ENCODE data around the gene CDH20. TPM values are rescaled to one million over a fixed set of nuclear protein-coding genes. Genes with fewer than 3 reads are reported as not detected.

The CDH20 gene
- polyA plus RNA-seq, 3 donors, result not detected

GRCh38 chr18:61587865-61588264 is 254.6 kb downstream of the CDH20 start:
- TF ChIP-seq CTCF (IDR thresholded peaks at IDR 0.05), result no peak
- H3K27me3 Mint-ChIP-seq (ENCODE audit: low read depth in 3 of 3), result peaks cover 0 to 14% (median 0%) of the 10 kb centered on the region in 3 donors
- 55% methylated on average over 1 of the region's 2 CpGs for WGBS (ENCODE audit: insufficient coverage)
- no peak for DNase-seq
- Histone ChIP-seq H3K36me3 (replicated peaks in 1 of 2; ENCODE audit: control insufficient read depth in 1 of 2, insufficient read depth in 2 of 2, low read length in 2 of 2) (no peaks in the 10 kb centered on the region), H2AFZ (ENCODE audit: insufficient read depth, low read depth, low read length, poor library complexity, severe bottlenecking) (no peak overlapping the region), H4K20me1 (ENCODE audit: insufficient read depth, low read length) (no peaks in the 10 kb centered on the region), H3K4me3 (replicated peaks in 1 of 3; ENCODE audit: low read depth in 2 of 3, low read length in 3 of 3) (no peak overlapping the region), H3K9ac (ENCODE audit: insufficient read depth, low read length, poor library complexity, severe bottlenecking) (no peak overlapping the region), H3K9me3 (replicated peaks in 1 of 2; ENCODE audit: control insufficient read depth in 1 of 2, insufficient read depth in 1 of 2, low read length in 2 of 2) (no peaks in the 10 kb centered on the region), H3K4me2 (replicated peaks; ENCODE audit: extremely low read depth, low read length, poor library complexity, severe bottlenecking) (no peak overlapping the region), H3K4me1 (ENCODE audit: control insufficient read depth in 1 of 2, insufficient read depth in 2 of 2, low read length in 2 of 2) (peaks cover 30 to 35% of the 10 kb centered on the region in 2 donors), H3K27me3 (ENCODE audit: control insufficient read depth in 2 of 2, insufficient read depth in 2 of 2, low read length in 2 of 2) (no peaks in the 10 kb centered on the region), H3K27ac (ENCODE audit: low read depth in 1 of 2, low read length in 2 of 2) (no peak overlapping the region), H3K79me2 (ENCODE audit: insufficient read depth, low read length) (no peaks in the 10 kb centered on the region)
- H3K27ac Mint-ChIP-seq, result peak overlapping the region in 3 of 7 donors; percentile 19 to 26 (median 21)
- peaks cover 30% of the 10 kb centered on the region for H3K4me1 Mint-ChIP-seq
- intact Hi-C loops (cut with micrococcal nuclease), result no loop called here
- no peaks in the 10 kb centered on the region for H3K36me3 Mint-ChIP-seq
- H3K9me3 Mint-ChIP-seq, result peaks cover 0 to 7% (median 0%) of the 10 kb centered on the region in 7 donors
- H3K4me3 Mint-ChIP-seq, result peak overlapping the region in 1 of 2 donors; percentile 69

DNA sequence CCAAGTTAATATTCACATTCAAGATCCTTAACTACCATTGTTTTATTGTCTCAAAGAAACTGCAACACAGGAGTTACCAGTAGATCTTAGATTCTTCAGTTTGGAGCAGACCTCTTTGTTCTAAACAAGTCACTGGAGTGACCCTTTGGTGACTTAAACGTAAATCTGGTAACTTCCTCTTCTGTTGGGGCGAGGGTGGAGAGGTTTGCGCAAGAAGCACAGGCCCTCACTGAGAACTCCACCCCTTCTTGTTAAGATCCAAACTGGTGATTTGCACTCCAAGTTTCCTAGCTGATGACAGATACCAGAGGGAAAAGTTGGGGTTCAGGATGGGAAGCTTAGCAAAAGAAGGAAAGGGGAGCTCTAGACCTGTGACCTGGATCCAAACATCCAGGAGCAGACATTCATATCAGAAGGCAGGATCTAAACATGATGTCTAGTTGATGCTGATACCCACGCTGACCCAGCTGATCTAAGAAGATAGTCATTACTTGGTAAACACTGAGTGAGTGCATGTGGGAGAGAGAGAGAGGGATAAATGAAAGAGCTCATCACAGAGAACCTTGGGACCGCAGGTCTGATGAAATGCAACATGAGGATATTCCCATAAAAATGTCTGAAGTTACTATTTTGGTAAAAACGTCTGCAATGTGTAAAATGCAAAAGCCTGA is 256.0 kb downstream of the CDH20 start:
- Histone ChIP-seq H3K27ac (ENCODE audit: low read depth in 1 of 2, low read length in 2 of 2) (peak overlapping the region; percentile 4 to 13), H4K20me1 (ENCODE audit: insufficient read depth, low read length) (no peaks in the 10 kb centered on the region), H3K9me3 (replicated peaks in 1 of 2; ENCODE audit: control insufficient read depth in 1 of 2, insufficient read depth in 1 of 2, low read length in 2 of 2) (no peaks in the 10 kb centered on the region), H3K4me3 (replicated peaks in 1 of 3; ENCODE audit: low read depth in 2 of 3, low read length in 3 of 3) (peak overlapping the region in 1 of 3 experiments; percentile 31), H3K9ac (ENCODE audit: insufficient read depth, low read length, poor library complexity, severe bottlenecking) (no peak overlapping the region), H3K27me3 (ENCODE audit: control insufficient read depth in 2 of 2, insufficient read depth in 2 of 2, low read length in 2 of 2) (no peaks in the 10 kb centered on the region), H3K79me2 (ENCODE audit: insufficient read depth, low read length) (no peaks in the 10 kb centered on the region), H2AFZ (ENCODE audit: insufficient read depth, low read depth, low read length, poor library complexity, severe bottlenecking) (no peak overlapping the region), H3K36me3 (replicated peaks in 1 of 2; ENCODE audit: control insufficient read depth in 1 of 2, insufficient read depth in 2 of 2, low read length in 2 of 2) (no peaks in the 10 kb centered on the region), H3K4me1 (ENCODE audit: control insufficient read depth in 1 of 2, insufficient read depth in 2 of 2, low read length in 2 of 2) (peaks cover 30 to 35% of the 10 kb centered on the region in 2 donors), H3K4me2 (replicated peaks; ENCODE audit: extremely low read depth, low read length, poor library complexity, severe bottlenecking) (peak overlapping the region; percentile 25)
- WGBS (ENCODE audit: insufficient coverage), result 83% methylated on average over 2 of the region's 6 CpGs
- intact Hi-C loops (cut with micrococcal nuclease), result no loop called here
- H3K4me1 Mint-ChIP-seq, result peaks cover 30% of the 10 kb centered on the region
- TF ChIP-seq CTCF (IDR thresholded peaks at IDR 0.05), result no peak
- peaks cover 0 to 10% (median 4%) of the 10 kb centered on the region in 7 donors for H3K9me3 Mint-ChIP-seq
- peak; percentile 51 to 75 (median 72) for DNase-seq
- H3K27me3 Mint-ChIP-seq (ENCODE audit: low read depth in 3 of 3), result peaks cover 0 to 12% (median 0%) of the 10 kb centered on the region in 3 donors
- H3K36me3 Mint-ChIP-seq, result no peaks in the 10 kb centered on the region
- H3K4me3 Mint-ChIP-seq, result peak overlapping the region in 1 of 2 donors; percentile 79
- H3K27ac Mint-ChIP-seq, result peak overlapping the region; percentile 43 to 87 (median 75)
